GM18505 (cell line): ENCODE data around the gene TENT4B.
A peak's percentile ranks its signal among the peaks of the same experiment; 100 is the strongest.
"Not testable (repeated sequence)": the region's sequence is repeated elsewhere in the genome, so short reads cannot be mapped to it uniquely, and the experiment has no call there.

Experiments
- ATAC-seq: cut with Tn5 transposase; IDR thresholded peaks from one replicate; pipeline ENCODE4 v1.9.1; 2021; ENCODE audit not compliant: unreplicated experiment
- POLR2A ChIP-seq: IDR thresholded peaks from 4 replicates; pipeline ENCODE4 v1.6.1; 2011; ENCODE audit warnings: borderline replicate concordance; ENCODE audit not compliant: insufficient read depth, insufficient read length; ENCODE audit errors: extremely low read depth

Gene TENT4B

GRCh38 chr16:50152807-50153595 lies at the start of gene TENT4B:
Gene TENT4B, plus strand, starts transcription at chr16:50153306. Its CDS starts 316 bp downstream, at chr16:50153622.
- peak; percentile 75 for ATAC-seq
- TF ChIP-seq POLR2A = peak; percentile 85

- ATAC-seq = no peak
- TF ChIP-seq POLR2A = no peak
These were observed 49.3 kb upstream of the TENT4B start for GRCh38 chr16:50103764-50104163.

GRCh38 chr16:50114357-50115129 lies 38.6 kb upstream of the TENT4B start:
- TF ChIP-seq POLR2A = no peak
- no peak for ATAC-seq

GRCh38 chr16:50120711-50121110 lies 32.4 kb upstream of the TENT4B start:
- TF ChIP-seq POLR2A = no peak

GRCh38 chr16:50121278-50121677 lies 31.8 kb upstream of the TENT4B start:
- TF ChIP-seq POLR2A = no peak
- ATAC-seq = peak; percentile 49

More at GRCh38 chr16:50120711-50121110, 32.4 kb upstream of the TENT4B start:
- no peak for ATAC-seq

GRCh38 chr16:50121721-50122445 lies 31.2 kb upstream of the TENT4B start:
- ATAC-seq = no peak
- TF ChIP-seq POLR2A = no peak

- ATAC-seq = no peak
- no peak for TF ChIP-seq POLR2A
These were observed 29.7 kb upstream of the TENT4B start for GRCh38 chr16:50123417-50123816.

GRCh38 chr16:50124769-50125168 lies 28.3 kb upstream of the TENT4B start:
- TF ChIP-seq POLR2A = no peak
- ATAC-seq = no peak

GRCh38 chr16:50126183-50126582 lies 26.9 kb upstream of the TENT4B start:
- ATAC-seq = no peak
- no peak for TF ChIP-seq POLR2A

GRCh38 chr16:50132571-50132970 lies 20.5 kb upstream of the TENT4B start:
- not testable (repeated sequence) for ATAC-seq

- no peak for TF ChIP-seq POLR2A
- no peak for ATAC-seq
These were observed 19.9 kb upstream of the TENT4B start for GRCh38 chr16:50133214-50133613.

- TF ChIP-seq POLR2A = no peak
- no peak for ATAC-seq
These were observed 16.7 kb upstream of the TENT4B start for GRCh38 chr16:50136399-50136798.

GRCh38 chr16:50137268-50137667 lies 15.8 kb upstream of the TENT4B start:
- no peak for ATAC-seq
- TF ChIP-seq POLR2A = no peak
